Rectal smooth muscle tissue (tissue), 1 donor: Measurements from ENCODE around the gene BLVRB.
A peak's percentile ranks its signal among the peaks of the same experiment; 100 is the strongest.
"Not testable (repeated sequence)": the region's sequence is repeated elsewhere in the genome, so short reads cannot be mapped to it uniquely, and the experiment has no call there.

Experiments
- H3K27ac ChIP-seq: one replicate; pipeline ENCODE4 v1.7.0; 2013; ENCODE audit warnings: low read depth, low read length, inconsistent platforms
- H3K27me3 ChIP-seq: one replicate; pipeline ENCODE4 v1.7.0; 2013; ENCODE audit warnings: low read length; ENCODE audit not compliant: control insufficient read depth, insufficient read depth
- H3K36me3 ChIP-seq: one replicate; pipeline ENCODE4 v1.7.0; 2013; ENCODE audit warnings: low read length; ENCODE audit not compliant: control insufficient read depth, insufficient read depth
- H3K4me1 ChIP-seq: one replicate; pipeline ENCODE4 v1.7.0; 2013; ENCODE audit warnings: low read length; ENCODE audit not compliant: control insufficient read depth, insufficient read depth
- H3K4me3 ChIP-seq: one replicate; pipeline ENCODE4 v1.7.0; 2013; ENCODE audit warnings: low read length
- H3K9ac ChIP-seq: one replicate; pipeline ENCODE4 v1.7.0; 2013; ENCODE audit warnings: low read length

The BLVRB gene

DNA sequence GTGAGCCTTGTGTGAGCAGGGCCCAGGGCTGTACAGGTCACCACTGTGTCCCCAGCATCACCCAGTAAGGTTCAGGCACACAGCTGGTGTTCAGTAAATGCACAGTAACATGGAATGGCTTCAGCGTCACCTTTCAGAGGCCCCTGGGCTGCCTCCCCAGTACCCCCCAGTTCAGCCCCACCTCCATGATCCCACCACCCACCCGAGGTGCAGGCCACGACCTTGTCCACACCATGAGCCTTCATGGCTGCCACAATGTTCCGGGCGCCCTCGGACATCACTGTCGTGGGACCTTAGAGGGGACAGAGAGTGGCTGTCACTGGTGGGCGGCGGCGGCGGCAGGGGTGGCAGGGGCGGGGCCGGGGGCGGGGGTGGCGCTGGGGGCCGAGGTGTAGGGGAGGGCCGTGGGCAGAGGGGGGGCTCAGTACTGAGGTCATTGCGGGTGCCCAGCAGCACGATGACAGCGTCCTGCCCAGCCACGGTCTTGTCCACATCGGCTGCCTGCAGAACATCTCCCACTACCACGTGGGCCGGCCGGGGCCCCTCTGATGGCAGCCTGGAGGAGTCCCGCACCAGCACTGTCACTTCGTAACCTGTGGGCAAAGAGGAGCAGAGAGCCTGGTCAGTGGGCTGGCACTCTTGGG lies 7.5 kb downstream of the BLVRB start:
- H3K36me3 ChIP-seq = no peaks in the 10 kb centered on the region

DNA sequence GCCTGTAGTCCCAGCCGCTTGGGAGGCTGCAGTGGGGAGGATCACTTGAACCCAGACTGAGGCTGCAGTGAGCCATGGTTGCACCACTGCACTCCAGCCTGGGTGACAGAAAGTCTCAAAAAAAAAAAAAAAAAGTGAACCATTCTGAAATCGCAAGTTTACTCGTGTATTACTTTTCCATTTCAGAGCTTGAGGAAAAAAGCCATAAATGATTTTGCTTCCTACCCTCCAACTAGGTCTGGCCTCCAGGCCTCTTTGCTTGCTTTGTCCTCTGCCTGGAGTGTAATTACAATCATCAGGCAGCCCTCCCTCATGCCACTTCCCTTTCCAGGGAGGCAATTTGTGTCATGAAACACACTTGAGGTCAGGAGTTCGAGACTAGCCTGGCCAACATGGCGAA lies 8.5 kb downstream of the BLVRB start:
- Histone ChIP-seq H3K27me3 (no peaks in the 10 kb centered on the region), H3K9ac (no peak overlapping the region), H3K36me3 (no peaks in the 10 kb centered on the region), H3K4me3 (no peak overlapping the region), H3K27ac (no peak overlapping the region), H3K4me1 (no peaks in the 10 kb centered on the region)

More for the DNA sequence above, 7.5 kb downstream of the BLVRB start:
- no peak overlapping the region for H3K4me3 ChIP-seq
- H3K27ac ChIP-seq = no peak overlapping the region
- H3K4me1 ChIP-seq = no peaks in the 10 kb centered on the region
- H3K9ac ChIP-seq = no peak overlapping the region
- no peaks in the 10 kb centered on the region for H3K27me3 ChIP-seq

DNA sequence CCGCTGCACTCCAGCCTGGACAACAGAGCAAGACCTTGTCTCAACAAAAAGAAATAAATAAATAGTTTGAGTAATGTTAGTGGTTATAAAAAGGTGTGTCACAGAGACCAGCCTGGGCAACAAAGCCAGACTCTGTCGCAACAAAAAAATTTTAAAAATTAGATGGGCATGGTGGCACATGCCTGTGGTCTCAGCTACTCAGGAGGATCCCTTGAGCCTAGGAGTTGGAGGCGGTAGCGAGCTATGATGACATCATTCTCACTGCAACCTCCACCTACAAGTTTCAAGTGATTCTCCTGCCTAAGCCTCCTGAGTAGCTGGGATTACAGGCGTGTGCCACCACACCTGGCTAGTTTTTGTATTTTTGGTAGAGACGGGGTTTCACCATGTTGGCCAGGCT lies 11.6 kb downstream of the BLVRB start:
- not testable (repeated sequence) for H3K27me3 ChIP-seq, H3K4me1 ChIP-seq, H3K4me3 ChIP-seq, H3K9ac ChIP-seq, H3K36me3 ChIP-seq, H3K27ac ChIP-seq

DNA sequence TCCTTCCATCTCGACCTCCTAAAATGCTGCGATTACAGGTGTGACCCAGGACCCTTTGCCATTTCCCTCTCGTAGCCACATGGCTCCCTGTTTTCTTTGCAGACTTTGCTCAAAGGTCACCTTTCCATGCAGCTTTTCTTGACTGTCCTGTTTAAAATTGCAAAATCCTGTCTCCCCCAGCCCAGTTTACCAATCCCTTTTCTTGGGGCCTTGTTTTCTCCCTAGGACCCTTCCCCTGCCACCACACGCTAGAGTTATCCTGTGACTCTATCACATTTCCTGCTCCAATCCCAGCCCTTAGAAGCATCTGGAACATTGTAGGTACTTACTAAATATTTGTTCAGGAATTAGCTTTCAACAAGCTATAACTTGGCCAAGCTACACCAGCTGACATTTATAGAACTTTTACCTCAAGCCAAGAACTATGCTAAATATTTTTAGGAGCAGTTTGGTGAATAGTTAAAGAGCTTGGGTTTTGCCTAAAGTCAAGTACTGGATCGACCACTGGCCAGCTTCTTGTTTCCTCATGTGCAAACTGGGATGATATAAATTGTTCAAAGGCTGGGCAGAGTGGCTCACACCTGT lies 12.3 kb downstream of the BLVRB start:
- Histone ChIP-seq H3K4me3 (no peak overlapping the region), H3K9ac (no peak overlapping the region), H3K36me3 (peaks cover 4% of the 10 kb centered on the region), H3K4me1 (no peaks in the 10 kb centered on the region), H3K27ac (no peak overlapping the region), H3K27me3 (no peaks in the 10 kb centered on the region)

DNA sequence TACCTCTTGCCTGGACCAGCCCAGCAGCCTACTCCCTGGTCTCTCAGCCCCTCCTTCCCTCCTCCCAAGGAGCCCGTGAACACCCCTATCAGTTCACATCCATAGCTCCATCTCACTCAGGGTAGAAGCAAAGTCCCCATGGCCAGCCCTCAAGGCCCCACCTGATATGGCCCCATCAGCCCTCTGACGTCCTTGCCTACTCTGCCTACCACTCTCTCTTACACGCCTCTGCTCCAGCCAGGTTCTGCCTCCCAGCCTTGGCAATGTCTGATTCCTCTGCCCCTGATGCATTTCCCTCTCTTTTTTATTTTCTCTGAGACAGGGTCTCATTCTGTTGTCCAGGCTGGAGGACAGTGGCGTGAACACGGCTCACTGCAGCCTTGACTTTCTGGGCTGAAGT lies 13.5 kb downstream of the BLVRB start:
- H3K4me3 ChIP-seq = no peak overlapping the region
- no peak overlapping the region for H3K9ac ChIP-seq
- H3K4me1 ChIP-seq = no peaks in the 10 kb centered on the region
- no peaks in the 10 kb centered on the region for H3K27me3 ChIP-seq
- H3K27ac ChIP-seq = no peak overlapping the region
- peaks cover 4% of the 10 kb centered on the region for H3K36me3 ChIP-seq

DNA sequence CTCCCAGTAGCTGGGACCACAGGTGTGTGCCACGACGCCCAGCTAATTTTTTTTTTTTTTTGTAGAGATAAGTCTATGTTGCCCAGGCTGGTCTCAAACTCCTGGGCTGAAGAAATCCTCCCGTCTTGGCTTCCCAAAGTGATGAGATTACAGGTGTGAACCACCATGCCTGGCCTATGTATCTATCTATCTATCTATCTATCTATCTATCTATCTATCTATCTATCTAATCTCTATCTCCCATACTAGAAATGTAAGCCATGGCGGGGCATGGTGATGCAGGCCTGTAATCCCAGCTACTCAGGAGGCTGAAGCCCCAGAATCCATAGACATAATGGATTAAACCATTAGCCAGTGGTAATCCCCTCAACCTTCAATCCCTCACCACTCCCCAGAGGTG lies 14.9 kb downstream of the BLVRB start:
- no peaks in the 10 kb centered on the region for H3K4me1 ChIP-seq
- no peak overlapping the region for H3K27ac ChIP-seq
- peaks cover 4% of the 10 kb centered on the region for H3K36me3 ChIP-seq
- no peak overlapping the region for H3K9ac ChIP-seq
- H3K27me3 ChIP-seq = no peaks in the 10 kb centered on the region
- H3K4me3 ChIP-seq = no peak overlapping the region

DNA sequence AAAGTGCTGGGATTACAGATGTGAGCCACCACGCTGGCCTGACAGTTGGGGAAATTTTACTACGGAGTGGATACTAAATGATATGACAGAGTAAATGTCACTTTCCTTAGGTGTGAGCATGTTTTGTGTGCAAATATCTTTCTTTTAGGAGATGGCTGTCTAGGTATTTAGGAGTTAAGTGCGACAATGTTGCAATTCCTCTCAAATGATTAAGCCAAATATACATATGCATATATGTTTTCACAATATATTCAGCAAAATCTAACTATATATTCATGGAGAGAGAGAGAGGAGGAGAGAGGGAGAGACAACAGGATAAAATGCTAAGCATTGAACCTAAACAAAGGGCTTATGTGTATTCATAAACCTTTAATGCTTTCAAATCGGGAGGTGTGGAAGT lies 16.0 kb downstream of the BLVRB start:
- Histone ChIP-seq H3K27ac (no peak overlapping the region), H3K27me3 (no peaks in the 10 kb centered on the region), H3K4me1 (no peaks in the 10 kb centered on the region), H3K4me3 (no peak overlapping the region), H3K36me3 (peaks cover 4% of the 10 kb centered on the region), H3K9ac (no peak overlapping the region)

DNA sequence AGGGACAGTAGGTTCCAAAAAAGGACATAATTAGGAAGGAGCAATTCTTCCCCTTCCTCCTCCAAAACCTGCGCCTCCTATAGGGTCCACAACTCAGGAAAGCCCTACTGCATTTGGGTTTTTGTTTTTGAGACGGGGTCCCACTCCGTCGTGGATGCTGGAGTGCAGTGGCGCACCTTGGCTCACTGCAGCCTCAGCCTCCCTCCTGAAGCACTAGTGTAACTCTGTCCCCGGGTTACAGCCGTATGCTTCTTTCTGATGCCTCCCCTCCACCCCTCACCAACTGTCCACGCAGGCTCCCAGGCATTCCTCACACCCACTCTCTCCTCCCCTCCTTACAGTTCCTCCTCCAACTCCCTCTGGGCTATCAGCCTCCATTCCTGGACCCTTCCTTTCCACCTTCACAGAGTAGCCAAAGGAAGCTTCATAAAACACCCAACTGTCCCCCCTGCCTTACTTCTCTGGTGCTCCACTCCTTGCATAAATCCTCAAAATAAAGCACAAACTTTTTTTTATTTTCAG lies 19.2 kb downstream of the BLVRB start:
- H3K27ac ChIP-seq = no peak overlapping the region
- H3K4me3 ChIP-seq = no peak overlapping the region
- peaks cover 11% of the 10 kb centered on the region for H3K4me1 ChIP-seq
- H3K9ac ChIP-seq = no peak overlapping the region
- no peaks in the 10 kb centered on the region for H3K27me3 ChIP-seq
- peaks cover 10% of the 10 kb centered on the region for H3K36me3 ChIP-seq

DNA sequence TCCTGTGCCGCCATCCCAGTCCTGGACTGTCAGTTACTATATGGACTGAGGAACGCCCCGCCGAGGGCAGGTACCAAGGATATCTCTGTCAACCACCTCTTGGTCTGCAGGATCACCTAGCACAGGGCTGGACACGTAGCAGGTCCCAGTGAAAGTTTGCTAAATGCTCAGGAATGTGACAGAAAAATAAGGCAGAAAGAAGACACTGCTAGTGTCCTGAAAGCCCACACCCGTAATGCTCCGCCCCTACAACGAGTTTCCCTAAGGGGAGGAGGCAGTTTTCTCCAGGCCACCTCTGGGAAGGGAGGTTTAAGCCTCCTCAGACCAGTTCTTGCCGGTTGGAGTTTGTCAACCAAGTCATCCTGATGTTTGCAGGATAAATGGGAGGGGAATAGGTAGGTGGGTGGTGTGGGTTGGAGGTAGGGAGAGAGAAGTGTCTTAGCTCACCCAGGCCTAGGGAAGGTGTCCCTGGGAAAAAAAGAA lies 19.7 kb downstream of the BLVRB start:
- Histone ChIP-seq H3K4me3 (no peak overlapping the region), H3K4me1 (peaks cover 14% of the 10 kb centered on the region), H3K27me3 (no peaks in the 10 kb centered on the region), H3K9ac (no peak overlapping the region), H3K27ac (no peak overlapping the region), H3K36me3 (peaks cover 15% of the 10 kb centered on the region)

DNA sequence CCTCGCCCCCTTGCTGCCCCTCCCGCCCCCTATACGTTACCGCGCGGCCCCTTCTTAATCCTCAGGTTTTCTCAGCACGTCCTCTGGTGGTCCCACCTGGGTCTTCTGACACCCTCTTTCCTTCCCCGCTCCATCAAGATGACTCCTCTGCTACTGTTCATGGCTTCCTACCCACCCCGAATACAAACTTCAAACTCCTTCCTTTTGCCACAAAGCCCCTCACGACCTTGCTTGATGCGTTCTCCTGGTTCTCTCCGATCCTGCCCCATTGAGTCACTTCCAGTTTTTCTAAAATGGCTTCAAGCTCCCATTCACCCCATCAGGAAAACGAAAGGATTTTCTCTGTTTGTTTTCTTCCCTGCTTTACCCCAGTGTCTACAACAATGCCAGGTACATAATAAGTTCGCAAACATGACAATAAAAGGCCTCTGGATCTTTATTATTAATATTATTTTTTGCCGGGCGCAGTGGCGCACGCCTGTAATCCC lies 20.7 kb downstream of the BLVRB start:
- Histone ChIP-seq H3K36me3 (peaks cover 22% of the 10 kb centered on the region), H3K27me3 (no peaks in the 10 kb centered on the region), H3K9ac (peak overlapping the region; percentile 96)

DNA sequence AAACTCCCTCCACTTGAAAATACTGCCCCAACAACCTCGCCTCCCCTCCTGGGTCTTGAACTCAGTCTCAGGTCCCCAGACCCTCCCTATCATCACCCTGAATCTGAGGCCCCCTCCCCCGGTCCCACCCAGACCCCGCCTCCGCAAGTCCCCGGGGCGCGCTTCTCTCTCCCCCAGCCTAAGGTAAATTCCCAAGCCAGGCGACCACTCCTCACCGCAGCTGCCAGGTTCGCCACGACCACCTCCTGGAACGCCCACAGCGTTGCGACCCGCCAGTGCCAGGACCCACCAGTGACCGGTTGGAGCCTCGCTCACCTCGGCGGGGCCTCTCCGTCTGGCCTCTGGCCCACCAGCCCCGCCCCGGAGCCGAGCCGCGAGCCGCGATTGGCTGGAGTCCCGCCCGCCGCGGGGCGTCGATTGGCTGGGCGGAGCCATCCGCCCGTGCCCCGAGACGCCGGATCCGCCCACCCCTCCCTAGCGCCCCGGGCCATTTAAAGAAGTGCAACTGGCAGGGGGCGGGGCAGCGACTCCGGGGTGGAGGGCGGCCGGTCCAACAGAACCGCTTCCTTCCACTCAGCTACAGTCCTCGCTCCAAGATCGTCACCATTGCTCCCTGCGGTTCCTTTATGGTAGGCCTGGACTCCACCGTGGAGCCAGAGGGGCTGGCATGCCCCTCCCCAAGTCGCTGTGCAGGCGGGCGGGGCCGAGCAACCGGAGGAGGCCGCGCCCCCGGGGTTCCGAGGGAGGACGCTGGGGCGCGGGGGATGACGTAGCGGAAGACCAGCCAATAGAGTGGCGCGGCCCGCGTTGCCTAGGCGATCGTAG lies 21.3 kb downstream of the BLVRB start, which contains the start of gene SERTAD3:
Gene SERTAD3 (minus strand): TSS at position 336 of the 825 bp plus-strand sequence. CDS start 2,255 bp downstream, outside the sequence.
- Histone ChIP-seq H3K9ac (peak within 1 kb of the TSS; percentile 98), H3K4me3 (peak within 1 kb of the TSS; percentile 99), H3K27ac (peak within 1 kb of the TSS; percentile 95), H3K4me1 (peaks cover 14% of the 10 kb centered on the region), H3K27me3 (no peaks in the 10 kb centered on the region), H3K36me3 (peaks cover 22% of the 10 kb centered on the region)

More for the DNA sequence above, 20.7 kb downstream of the BLVRB start:
- peak overlapping the region; percentile 95 for H3K4me3 ChIP-seq
- peak overlapping the region; percentile 95 for H3K27ac ChIP-seq
- H3K4me1 ChIP-seq = peaks cover 14% of the 10 kb centered on the region
